Measurements from ENCODE around the gene PCDH9.

DNA sequence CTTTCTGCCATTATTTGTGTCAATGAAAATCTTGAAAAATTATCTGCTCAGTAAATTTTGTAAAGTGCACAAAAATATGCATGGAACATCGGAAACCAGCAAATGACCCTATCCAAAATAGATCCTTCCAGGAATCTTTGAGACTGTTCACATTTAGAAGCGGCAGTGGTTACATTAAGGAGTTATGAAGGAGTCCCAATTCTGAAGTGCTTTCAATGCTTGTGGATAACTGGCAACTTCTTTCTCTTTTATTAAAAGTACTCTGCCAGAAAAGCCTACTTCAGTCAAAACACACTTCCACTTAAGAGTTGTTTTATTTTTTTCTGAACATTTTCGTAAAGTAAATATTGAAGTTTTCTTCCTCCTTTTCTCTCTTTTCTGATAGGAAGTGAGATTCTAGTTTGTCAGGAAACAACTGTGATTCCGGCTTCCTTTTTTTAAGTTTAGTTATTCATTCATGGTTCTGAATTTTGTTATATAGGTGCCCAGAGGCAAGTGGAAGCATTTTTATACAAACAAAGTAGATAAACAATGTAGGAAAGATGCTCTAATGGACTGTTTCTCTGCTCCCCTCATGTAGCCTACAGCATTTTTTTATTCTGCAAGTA lies 83.5 kb downstream of the PCDH9 start:
- TF ChIP-seq, protein P1, sequence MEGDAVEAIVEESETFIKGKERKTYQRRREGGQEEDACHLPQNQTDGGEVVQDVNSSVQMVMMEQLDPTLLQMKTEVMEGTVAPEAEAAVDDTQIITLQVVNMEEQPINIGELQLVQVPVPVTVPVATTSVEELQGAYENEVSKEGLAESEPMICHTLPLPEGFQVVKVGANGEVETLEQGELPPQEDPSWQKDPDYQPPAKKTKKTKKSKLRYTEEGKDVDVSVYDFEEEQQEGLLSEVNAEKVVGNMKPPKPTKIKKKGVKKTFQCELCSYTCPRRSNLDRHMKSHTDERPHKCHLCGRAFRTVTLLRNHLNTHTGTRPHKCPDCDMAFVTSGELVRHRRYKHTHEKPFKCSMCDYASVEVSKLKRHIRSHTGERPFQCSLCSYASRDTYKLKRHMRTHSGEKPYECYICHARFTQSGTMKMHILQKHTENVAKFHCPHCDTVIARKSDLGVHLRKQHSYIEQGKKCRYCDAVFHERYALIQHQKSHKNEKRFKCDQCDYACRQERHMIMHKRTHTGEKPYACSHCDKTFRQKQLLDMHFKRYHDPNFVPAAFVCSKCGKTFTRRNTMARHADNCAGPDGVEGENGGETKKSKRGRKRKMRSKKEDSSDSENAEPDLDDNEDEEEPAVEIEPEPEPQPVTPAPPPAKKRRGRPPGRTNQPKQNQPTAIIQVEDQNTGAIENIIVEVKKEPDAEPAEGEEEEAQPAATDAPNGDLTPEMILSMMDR (IDR thresholded peaks at IDR 0.05) = no peak
- TF ChIP-seq POLR2A (IDR thresholded peaks at IDR 0.05) = no peak

All from heart left ventricle (tissue), 13 donors.